HepG2 (cell line): ENCODE measurements around the gene COA4. TPM values are rescaled to one million over a fixed set of nuclear protein-coding genes. Genes with fewer than 3 reads are reported as not detected.

Experiments used
- CBX1 ChIP-seq: IDR thresholded peaks from one replicate; pipeline ENCODE4 v1.6.1; 2016; ENCODE audit warnings: antibody characterized with exemption, low read depth
- CBX5 ChIP-seq: sonication (generic); formaldehyde crosslinking; IDR thresholded peaks from 2 replicates; pipeline ENCODE4 v1.4.0; 2020; ENCODE audit warnings: missing genetic modification reagents, borderline replicate concordance
- CHD2 ChIP-seq: IDR thresholded peaks from 2 replicates; pipeline ENCODE4 v1.6.1; 2011; ENCODE audit warnings: low read depth, low read length, improper control_type of control experiment
- DPF2 ChIP-seq: sonication (generic); formaldehyde crosslinking; IDR thresholded peaks from 2 replicates; pipeline ENCODE4 v1.4.0; 2020; ENCODE audit warnings: mild to moderate bottlenecking, low read depth, missing genetic modification reagents, borderline replicate concordance
- DZIP1 ChIP-seq: sonication (generic); formaldehyde crosslinking; IDR thresholded peaks from 2 replicates; pipeline ENCODE4 v1.5.0; 2020; ENCODE audit warnings: mild to moderate bottlenecking, missing genetic modification reagents
- ELK4 ChIP-seq: sonication (generic); formaldehyde crosslinking; IDR thresholded peaks from 2 replicates; pipeline ENCODE4 v1.9.0; 2021; ENCODE audit warnings: missing genetic modification reagents, borderline replicate concordance
- GFI1 ChIP-seq: sonication (generic); formaldehyde crosslinking; IDR thresholded peaks from 2 replicates; pipeline ENCODE4 v1.5.0; 2020; ENCODE audit warnings: missing genetic modification reagents, mild to moderate bottlenecking, borderline replicate concordance
- GPN1 ChIP-seq: sonication (generic); formaldehyde crosslinking; IDR thresholded peaks from 2 replicates; pipeline ENCODE4 v1.5.1; 2020; ENCODE audit warnings: missing genetic modification reagents, borderline replicate concordance
- MTA3 ChIP-seq: sonication (generic); formaldehyde crosslinking; IDR thresholded peaks from 2 replicates; pipeline ENCODE4 v1.4.0; 2020; ENCODE audit warnings: missing genetic modification reagents
- RNF2 ChIP-seq: fragments of 450-650 bp; conservative IDR thresholded peaks from 2 replicates; pipeline ENCODE4 v1.6.1; 2016; ENCODE audit warnings: low read depth
- SMC3 ChIP-seq: IDR thresholded peaks from 2 replicates; pipeline ENCODE4 v1.6.1; 2011; ENCODE audit warnings: low read length, improper control_type of control experiment
- SRF ChIP-seq: IDR thresholded peaks from 2 replicates; pipeline ENCODE4 v1.6.1; 2011; ENCODE audit warnings: mild to moderate bottlenecking, low read depth, low read length, moderate library complexity
- ZIK1 ChIP-seq: sonication (generic); formaldehyde crosslinking; IDR thresholded peaks from 2 replicates; pipeline ENCODE4 v1.5.0; 2020; ENCODE audit warnings: mild to moderate bottlenecking, low read depth, missing genetic modification reagents, borderline replicate concordance
- ZNF207 ChIP-seq: fragments of 450-650 bp; IDR thresholded peaks from 2 replicates; pipeline ENCODE4 v1.6.1; 2016; ENCODE audit warnings: antibody characterized with exemption, borderline replicate concordance
- ZNF251 ChIP-seq: sonication (generic); formaldehyde crosslinking; IDR thresholded peaks from 2 replicates; pipeline ENCODE4 v1.9.0; 2021; ENCODE audit warnings: mild to moderate bottlenecking, missing genetic modification reagents
- ZNF326 ChIP-seq: sonication (generic); formaldehyde crosslinking; IDR thresholded peaks from 2 replicates; pipeline ENCODE4 v1.4.0; 2020; ENCODE audit warnings: missing genetic modification reagents, borderline replicate concordance
- ZNF331 ChIP-seq: sonication (generic); formaldehyde crosslinking; IDR thresholded peaks from 2 replicates; pipeline ENCODE4 v1.4.0; 2020; ENCODE audit warnings: missing genetic modification reagents
- ZNF577 ChIP-seq: sonication (generic); formaldehyde crosslinking; IDR thresholded peaks from 2 replicates; pipeline ENCODE4 v1.4.0; 2020; ENCODE audit warnings: mild to moderate bottlenecking, low read depth, missing genetic modification reagents, borderline replicate concordance
- ZNF589 ChIP-seq: sonication (generic); formaldehyde crosslinking; conservative IDR thresholded peaks from 2 replicates; pipeline ENCODE4 v1.8.0; 2022; ENCODE audit warnings: mild to moderate bottlenecking, moderate library complexity, missing genetic modification reagents
- ZNF652 ChIP-seq: IDR thresholded peaks from 2 replicates; pipeline ENCODE4 v1.6.1; 2016; ENCODE audit warnings: low read depth, borderline replicate concordance
- ZNF724P ChIP-seq: sonication (generic); formaldehyde crosslinking; IDR thresholded peaks from 2 replicates; pipeline ENCODE4 v1.8.0; 2022; ENCODE audit warnings: missing genetic modification reagents, borderline replicate concordance
- polyA plus RNA-seq, 8 experiments: library from polyadenylated mRNA; depleted of rRNA in 3 of 8; stranded (reverse) in 7 of 8; unstranded in 1 of 8; fragments of >200 nt; fragmentation: Illumina TruSeq in 4 of 8; extraction: Trizol in 4 of 8; gene quantifications; 2 replicates each; pipeline versions ENCODE4 v1.2.1 to v1.2.3, GENCODE V29; 2011 to 2016; ENCODE audit warnings: low read depth in 4 of 8, missing spikeins in 1 of 8, mixed read lengths in 1 of 8; ENCODE audit not compliant: insufficient read depth in 1 of 8
- total RNA-seq, 5 experiments: library from RNA; depleted of rRNA; stranded (reverse); fragments of >200 nt; fragmentation: Illumina TruSeq; extraction: Trizol; gene quantifications; 2 replicates each; pipeline ENCODE4 v1.2.3, GENCODE V29; 2016; ENCODE audit warnings: low read depth in 1 of 5
- TF ChIP-seq, protein P1 (sequence below): sonication (generic); formaldehyde crosslinking; IDR thresholded peaks from 2 replicates; pipeline ENCODE4 v1.5.1; 2020; ENCODE audit warnings: mild to moderate bottlenecking, missing genetic modification reagents, moderate library complexity

The COA4 gene
- total and polyA plus RNA-seq, 2 of the 13 experiments (the other 11 are each of a cell fraction or from before 2014, with no cell fraction given) = 107 to 109 TPM

DNA sequence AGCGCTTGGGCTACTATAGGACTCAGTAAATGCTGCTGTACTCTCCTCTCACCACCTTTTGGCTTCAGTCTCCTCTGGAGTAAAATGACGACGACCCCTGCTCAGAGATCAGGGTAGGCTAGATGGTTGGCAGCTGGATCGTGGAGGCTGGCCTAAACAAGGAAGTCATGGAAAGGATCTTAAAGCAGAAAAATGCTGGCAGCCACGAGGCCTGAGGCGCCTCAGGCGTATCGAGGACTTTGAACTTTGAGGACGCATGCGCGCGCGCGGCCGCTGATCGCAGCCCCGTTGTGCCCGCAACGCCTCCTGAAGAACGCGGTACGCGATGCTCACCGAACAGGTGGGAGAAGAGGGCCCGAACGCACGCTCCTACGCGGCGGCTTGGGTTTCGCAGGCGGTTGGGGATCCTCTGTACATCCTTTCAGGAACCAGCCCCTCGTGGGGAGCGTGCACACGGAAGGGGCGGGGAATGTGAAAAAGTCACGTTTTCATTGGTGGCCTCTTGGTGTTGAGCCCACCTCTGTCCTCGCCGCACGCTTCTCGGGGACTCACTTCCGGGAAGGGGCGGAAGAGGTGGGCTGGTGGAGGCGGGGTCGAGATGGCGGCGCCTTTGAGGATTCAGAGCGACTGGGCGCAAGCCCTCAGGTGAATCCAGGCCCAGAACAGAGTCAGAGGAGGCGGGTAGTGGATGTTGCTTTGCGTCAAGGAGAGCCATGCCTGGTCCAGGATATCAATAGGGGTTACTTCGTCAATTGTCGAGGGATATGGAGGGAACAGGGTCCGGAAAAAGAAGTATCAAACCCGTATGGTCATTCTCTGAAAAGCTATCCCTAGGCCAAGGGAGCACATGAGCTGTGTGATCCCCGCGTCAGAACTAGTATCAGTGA is at the start of gene COA4, which contains the start of gene PAAF1 (continued):
- TF ChIP-seq SRF = 0 out of 2 replicates have a peak, but pooled peaks have one; percentile 5
- no peak for TF ChIP-seq DPF2 (CRISPR knock-in tag)
- no peak for TF ChIP-seq SMC3
- peak; percentile 57 for TF ChIP-seq GFI1 (CRISPR knock-in tag)
- TF ChIP-seq ZNF331 (CRISPR knock-in tag) = peak; percentile 91
- TF ChIP-seq ZIK1 (CRISPR knock-in tag) = peak; percentile 98
- TF ChIP-seq MTA3 = no peak
- TF ChIP-seq ZNF326 = no peak
- no peak; the same call in 1 of the 2 replicates for TF ChIP-seq ZNF724P
- no peak for TF ChIP-seq ZNF207
- peak; percentile 74; the same call in 1 of the 2 replicates for TF ChIP-seq CBX5 (CRISPR knock-in tag)
- TF ChIP-seq ZNF589 = no peak
- TF ChIP-seq ZNF577 = 0 out of 2 replicates have a peak, but pooled peaks have one; percentile 43
- TF ChIP-seq RNF2 = peak; percentile 77; the same call in 1 of the 2 replicates
- TF ChIP-seq ELK4 (CRISPR knock-in tag) = no peak
- TF ChIP-seq, protein P1, sequence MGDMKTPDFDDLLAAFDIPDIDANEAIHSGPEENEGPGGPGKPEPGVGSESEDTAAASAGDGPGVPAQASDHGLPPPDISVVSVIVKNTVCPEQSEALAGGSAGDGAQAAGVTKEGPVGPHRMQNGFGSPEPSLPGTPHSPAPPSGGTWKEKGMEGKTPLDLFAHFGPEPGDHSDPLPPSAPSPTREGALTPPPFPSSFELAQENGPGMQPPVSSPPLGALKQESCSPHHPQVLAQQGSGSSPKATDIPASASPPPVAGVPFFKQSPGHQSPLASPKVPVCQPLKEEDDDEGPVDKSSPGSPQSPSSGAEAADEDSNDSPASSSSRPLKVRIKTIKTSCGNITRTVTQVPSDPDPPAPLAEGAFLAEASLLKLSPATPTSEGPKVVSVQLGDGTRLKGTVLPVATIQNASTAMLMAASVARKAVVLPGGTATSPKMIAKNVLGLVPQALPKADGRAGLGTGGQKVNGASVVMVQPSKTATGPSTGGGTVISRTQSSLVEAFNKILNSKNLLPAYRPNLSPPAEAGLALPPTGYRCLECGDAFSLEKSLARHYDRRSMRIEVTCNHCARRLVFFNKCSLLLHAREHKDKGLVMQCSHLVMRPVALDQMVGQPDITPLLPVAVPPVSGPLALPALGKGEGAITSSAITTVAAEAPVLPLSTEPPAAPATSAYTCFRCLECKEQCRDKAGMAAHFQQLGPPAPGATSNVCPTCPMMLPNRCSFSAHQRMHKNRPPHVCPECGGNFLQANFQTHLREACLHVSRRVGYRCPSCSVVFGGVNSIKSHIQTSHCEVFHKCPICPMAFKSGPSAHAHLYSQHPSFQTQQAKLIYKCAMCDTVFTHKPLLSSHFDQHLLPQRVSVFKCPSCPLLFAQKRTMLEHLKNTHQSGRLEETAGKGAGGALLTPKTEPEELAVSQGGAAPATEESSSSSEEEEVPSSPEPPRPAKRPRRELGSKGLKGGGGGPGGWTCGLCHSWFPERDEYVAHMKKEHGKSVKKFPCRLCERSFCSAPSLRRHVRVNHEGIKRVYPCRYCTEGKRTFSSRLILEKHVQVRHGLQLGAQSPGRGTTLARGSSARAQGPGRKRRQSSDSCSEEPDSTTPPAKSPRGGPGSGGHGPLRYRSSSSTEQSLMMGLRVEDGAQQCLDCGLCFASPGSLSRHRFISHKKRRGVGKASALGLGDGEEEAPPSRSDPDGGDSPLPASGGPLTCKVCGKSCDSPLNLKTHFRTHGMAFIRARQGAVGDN (CRISPR knock-in tag) = peak; percentile 97
- no peak for TF ChIP-seq GPN1 (CRISPR knock-in tag)
- TF ChIP-seq DZIP1 = no peak
- TF ChIP-seq ZNF652 (CRISPR knock-in tag) = no peak; the same call in 1 of the 2 replicates
- TF ChIP-seq CHD2 = no peak
- TF ChIP-seq ZNF251 (CRISPR knock-in tag) = no peak
- no peak for TF ChIP-seq CBX1
